GM12801 (cell line): ENCODE data around the gene ECHS1.

Source experiments
- TF ChIP-seq, protein P1 (sequence below): IDR thresholded peaks from one replicate; pipeline ENCODE4 v1.5.1; 2011; ENCODE audit warnings: control low read depth; ENCODE audit not compliant: insufficient read length; ENCODE audit errors: extremely low read depth

The ECHS1 gene

DNA sequence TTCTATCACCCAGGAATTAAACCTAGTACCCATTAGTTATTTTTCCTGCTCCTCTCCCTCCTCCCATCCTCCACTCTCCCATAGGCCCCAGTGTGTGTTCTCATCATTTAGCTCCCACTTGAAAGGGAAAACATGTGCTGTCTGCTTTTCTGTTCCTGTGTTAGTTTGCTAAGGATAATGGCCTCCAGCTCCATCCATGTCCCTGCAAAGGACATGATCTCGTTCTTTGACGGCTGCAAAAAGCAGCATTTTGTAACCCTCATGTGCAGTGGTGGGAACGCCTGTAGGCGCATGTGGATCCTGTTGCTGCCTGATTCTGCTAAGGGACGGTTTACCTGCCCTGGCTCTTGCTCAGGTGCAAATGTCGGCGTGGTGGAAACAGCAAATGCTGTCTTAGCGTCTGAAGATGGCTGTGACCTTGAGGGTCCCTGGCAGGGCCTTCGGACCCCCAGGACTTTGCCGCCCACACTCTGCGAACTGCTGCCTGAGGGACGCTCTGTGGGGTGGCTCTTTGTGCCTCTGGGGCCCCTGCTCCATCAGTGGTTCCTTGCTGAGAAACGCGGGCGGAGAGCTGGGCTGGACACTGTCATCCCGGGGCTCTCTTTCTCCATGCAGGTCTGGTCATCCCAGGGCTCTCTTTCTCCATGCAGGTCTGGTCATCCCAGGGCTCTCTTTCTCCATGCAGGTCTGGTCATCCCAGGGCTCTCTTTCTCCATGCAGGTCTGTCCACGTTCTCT is 15.2 kb upstream of the ECHS1 start:
- TF ChIP-seq, protein P1, sequence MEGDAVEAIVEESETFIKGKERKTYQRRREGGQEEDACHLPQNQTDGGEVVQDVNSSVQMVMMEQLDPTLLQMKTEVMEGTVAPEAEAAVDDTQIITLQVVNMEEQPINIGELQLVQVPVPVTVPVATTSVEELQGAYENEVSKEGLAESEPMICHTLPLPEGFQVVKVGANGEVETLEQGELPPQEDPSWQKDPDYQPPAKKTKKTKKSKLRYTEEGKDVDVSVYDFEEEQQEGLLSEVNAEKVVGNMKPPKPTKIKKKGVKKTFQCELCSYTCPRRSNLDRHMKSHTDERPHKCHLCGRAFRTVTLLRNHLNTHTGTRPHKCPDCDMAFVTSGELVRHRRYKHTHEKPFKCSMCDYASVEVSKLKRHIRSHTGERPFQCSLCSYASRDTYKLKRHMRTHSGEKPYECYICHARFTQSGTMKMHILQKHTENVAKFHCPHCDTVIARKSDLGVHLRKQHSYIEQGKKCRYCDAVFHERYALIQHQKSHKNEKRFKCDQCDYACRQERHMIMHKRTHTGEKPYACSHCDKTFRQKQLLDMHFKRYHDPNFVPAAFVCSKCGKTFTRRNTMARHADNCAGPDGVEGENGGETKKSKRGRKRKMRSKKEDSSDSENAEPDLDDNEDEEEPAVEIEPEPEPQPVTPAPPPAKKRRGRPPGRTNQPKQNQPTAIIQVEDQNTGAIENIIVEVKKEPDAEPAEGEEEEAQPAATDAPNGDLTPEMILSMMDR = no peak

DNA sequence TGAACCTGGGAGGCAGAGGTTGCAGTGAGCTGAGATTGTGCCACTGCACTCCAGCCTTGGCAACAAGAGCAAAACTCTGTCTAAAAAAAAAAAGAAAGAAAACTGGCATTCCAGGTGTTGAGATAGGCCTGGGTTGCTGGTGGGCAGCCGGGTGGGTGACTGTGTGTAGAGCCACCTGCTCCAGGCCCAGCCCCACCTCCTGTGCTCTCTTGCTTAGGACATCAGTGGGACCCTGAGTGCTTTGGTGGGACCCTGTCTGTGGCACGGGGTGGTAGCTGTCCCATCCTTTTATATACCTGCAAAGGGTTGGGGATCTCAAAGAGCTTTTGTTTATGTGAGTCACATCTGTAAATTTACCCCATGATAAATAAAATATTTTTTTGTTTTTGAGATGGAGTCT is 12.1 kb upstream of the ECHS1 start:
- TF ChIP-seq, protein P1 = no peak

- TF ChIP-seq, protein P1 = no peak
These were observed 10.9 kb upstream of the ECHS1 start for GRCh38 chr10:133384071-133384470.

GRCh38 chr10:133383551-133383950 is 10.4 kb upstream of the ECHS1 start:
- TF ChIP-seq, protein P1 = no peak

DNA sequence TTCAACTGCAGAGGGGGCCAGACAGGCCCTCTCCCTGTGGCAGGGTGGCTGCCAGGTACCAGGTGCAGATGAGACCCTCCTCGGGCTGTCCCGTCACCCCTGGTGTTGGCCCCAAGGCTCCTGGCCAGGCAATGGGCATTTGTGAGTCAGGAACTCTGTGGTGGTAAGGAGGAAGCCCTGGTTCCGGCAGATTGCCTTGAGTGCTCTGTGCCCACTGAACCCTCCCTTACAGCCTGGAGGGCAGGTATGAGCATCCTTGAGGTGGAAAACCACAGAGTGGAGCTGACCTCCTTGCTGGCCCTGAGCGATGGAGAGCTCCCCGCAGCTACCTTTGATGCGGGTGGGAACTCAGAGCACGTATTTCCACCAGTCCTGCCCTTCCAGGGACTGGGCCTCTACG is 7.9 kb upstream of the ECHS1 start:
- TF ChIP-seq, protein P1 = no peak

GRCh38 chr10:133379801-133380666 is 6.9 kb upstream of the ECHS1 start:
- TF ChIP-seq, protein P1 = no peak

DNA sequence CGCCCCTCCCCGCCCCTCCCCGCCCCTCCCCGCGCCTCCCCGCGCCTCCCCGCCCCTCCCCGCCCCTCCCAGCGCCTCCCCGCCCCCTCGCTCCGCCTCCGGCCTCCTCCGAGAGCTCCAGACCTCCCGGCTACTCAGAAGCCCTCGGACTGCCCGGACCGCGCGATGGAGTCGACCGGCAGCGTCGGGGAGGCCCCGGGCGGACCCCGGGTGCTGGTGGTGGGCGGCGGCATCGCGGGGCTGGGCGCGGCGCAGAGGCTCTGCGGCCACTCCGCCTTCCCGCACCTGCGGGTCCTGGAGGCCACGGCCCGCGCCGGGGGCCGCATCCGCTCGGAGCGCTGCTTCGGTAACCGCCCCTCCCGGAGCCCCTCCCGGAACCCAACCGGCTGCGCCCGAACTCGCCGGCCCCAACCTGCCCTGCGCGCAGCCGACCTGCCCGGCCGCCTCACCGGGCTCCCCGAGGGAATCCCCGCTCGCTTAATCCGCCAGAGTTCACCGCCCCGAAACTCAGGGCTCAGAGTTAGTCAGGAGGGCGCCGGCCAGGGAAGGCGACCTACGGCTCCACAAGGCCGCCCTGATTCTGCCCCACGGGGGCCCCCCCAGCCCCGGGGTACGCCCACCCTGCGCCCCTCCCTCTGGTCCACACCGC is 6.1 kb upstream of the ECHS1 start, which contains the start of gene PAOX:
Gene PAOX, plus strand, starts transcription at position 111 of the 649 bp plus-strand sequence. Its CDS starts 55 bp downstream, at position 166.
- TF ChIP-seq, protein P1 = no peak
